ENCODE data around the gene NELFE.

Gene NELFE

DNA sequence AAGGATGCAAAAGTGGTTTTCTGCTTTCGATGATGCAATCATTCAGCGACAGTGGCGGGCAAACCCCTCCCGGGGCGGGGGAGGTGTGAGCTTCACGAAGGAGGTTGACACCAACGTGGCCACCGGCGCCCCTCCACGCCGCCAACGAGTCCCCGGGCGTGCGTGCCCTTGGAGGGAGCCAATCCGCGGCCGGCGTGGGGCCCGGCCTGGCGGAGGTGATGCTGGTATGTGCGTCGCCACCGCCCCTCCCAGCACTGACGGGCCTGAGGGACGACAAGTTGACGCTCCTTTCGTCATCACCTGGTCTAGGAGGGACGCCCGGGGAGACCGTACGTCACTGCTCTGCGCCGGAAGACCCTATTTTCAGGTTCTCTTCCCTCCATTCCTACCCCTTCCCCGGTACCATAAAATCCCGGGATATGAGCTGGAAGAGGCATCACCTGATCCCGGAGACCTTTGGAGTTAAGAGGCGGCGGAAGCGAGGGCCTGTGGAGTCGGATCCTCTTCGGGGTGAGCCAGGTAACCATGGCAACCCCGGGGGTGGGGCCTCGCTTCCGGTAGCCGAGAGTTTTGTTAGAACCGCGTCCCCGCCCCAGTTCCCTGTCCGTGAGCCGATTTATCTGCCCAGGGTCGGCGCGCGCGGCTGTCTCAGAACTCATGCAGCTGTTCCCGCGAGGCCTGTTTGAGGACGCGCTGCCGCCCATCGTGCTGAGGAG is 13.4 kb upstream of the NELFE start, which contains the start of gene DXO:
TSS of gene DXO (minus strand) at position 146 of the 716 bp plus-strand sequence. CDS start 463 bp downstream, outside the sequence.
- peak; percentile 73 for DNase-seq

DNA sequence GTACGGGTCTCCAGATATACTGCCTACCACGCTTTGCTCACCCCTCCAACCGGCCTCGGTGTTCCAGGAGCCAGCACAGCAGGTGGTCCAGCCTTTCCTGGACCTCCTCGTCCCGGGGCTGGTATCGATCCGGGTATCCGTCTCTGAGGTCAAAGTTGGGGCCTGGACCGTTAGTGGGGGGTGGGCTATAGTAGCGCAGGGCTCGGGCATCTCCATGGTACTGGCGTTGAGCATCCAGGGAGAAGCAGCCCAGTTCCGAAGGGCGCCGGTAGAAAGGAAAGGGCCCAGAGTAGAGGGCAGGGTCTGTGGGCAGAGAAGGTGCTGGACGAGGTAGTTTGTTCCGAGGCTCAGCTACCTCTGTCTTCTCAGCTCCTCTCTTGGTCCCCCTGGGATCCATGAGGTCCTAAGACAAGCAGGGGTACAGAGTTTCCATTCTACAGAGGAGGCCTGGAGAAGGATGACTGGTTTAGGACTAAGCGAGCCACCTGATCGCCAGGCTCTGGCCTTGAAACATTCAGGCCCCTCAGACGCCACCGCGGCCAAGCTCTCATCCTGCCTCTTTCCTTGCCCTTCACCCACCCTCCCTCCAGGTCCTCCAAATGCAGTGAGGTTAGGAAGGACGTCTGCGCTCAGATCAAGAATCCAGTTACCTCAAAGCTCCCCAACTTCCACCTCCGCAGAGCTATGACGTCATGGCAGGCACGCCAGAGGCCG is 12.7 kb upstream of the NELFE start:
- DNase-seq = no peak

DNA sequence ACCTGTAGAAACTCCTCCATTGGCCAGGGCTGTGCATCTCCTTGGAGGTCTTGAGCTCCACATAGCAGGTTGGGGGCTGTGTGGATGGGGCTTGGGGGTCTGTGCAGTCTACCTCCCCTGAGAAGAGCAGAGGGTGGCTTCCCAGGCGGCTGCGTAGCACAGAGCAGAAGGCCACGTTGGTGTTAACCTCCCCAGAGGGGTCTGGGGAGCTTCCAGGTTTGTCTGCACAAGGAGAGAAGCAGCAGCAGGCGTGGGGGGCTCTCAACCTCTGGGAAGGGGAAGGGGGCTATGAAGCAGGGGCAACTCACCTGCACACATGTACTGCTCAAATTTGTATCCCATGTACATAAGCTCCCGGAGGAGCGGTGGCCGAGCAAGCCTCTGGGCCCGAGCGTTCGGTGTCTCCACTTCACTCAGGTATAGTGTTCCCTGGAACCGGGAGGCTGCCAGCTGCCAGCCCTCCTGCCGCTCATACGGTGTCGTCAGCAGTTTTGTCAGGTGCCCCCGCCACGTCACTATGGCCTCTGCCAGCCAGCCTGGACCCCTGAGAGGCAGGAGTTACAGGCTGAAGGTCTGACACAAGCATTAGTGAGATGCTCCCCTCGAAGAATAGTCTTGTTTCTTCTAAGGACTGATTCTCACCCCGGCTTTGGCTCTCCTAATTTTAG is 12.0 kb upstream of the NELFE start:
- no peak for DNase-seq

DNA sequence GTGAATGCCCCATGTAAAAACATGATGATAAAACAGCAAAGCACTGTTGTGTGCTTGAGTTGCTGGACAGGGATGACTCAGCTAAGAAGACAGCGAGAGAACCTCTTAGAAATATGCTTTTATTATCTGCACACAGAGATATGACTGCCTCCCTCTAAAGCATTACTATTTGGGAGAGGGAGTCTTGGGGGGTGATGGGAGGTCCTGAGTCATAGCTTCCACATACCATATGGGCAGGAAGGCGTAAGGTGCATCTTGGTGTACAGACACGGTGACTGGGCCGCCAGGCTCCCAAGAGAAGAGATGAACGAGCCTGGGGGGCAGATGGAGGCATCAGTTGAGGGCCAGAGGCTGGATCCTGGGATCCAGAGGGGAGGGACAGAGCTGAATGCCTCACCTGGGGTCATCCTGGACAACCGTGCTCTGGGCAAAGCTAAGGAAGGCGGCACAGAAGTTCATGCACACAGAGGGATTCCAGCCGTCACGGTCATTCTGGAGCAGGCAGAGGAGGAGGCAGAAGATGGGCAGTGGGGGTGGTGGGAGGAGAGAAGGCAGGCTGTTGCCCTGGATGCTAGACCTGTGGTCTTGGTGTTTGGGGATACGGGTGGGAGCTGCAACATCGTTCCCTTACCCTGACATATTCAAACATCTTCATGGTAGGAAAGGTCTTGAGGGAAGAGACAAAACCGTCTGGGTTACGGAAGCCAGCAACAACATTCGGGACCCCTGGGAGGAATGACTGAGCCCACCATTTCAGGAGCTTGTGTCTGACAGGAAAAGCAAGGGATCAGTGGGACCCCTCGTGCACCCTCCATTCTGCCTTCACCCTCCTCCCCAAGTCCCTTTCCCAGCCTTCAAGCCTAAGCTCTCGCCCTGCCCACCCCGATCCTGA is 11.2 kb upstream of the NELFE start:
- DNase-seq = no peak

DNA sequence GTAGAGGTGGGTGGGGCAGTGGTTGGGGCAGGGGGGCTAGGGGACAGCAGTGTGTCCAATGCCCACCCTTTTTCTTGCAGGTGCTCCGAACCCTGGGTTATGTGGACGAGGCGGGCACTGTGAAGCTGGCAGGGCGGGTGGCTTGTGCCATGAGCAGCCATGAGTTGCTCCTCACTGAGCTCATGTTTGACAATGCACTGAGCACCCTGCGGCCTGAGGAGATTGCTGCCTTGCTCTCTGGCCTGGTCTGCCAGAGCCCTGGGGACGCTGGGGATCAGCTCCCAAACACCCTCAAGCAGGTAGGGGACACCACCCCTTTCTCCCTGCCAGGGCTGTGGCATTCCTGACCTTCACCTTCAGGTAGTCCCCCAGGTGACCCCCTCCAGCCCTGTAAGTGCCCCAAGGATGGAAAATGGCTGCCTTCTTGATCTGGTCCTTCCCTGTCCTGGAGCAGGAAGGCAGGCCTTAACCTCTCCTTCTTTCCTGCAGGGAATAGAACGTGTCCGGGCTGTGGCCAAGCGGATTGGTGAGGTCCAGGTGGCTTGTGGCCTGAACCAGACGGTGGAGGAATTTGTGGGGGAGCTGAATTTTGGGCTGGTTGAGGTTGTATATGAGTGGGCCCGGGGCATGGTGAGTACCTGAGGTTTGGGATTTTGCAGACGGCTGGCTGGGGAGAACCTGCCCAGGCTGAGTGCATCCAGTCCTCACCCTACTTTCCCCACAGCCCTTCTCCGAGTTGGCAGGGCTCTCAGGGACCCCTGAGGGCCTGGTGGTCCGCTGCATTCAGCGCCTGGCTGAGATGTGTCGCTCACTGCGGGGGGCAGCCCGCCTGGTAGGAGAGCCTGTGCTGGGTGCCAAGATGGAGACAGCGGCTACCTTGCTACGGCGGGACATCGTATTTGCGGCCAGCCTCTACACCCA is 10.3 kb upstream of the NELFE start:
- no peak for DNase-seq

DNA sequence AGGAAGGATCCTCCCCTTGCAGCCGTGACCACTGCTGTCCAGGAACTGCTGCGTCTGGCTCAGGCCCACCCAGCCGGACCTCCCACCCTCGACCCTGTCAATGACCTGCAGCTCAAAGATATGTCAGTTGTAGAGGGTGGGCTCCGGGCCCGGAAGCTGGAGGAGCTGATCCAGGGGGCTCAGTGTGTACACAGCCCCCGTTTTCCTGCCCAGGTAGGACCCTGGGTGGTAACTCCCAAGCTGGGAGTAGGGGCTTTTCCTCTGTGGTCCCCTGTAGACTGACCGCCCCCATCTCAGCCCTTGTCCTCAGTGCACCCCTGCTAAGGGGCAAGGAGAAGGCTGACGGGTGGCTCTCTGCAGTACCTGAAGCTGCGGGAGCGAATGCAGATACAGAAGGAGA is 9.6 kb upstream of the NELFE start:
- DNase-seq = no peak

DNA sequence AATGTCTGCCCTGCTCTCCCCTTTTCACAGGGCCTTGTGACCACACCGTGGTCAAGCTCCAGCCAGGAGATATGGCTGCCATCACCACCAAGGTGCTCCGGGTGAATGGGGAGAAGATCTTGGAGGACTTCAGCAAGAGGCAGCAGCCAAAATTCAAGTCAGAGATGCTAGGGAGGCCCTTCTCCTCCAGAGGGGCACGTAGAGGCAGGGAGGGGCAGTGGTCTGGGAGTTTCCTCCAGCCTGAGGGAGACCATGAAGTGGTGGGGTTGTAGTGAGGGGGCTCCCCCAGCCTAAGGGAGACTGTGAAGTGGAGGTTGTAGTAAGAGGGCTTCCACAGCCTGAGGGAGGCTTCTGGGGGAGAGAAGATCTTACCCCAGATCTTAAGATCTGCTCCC is 9.2 kb upstream of the NELFE start:
- no peak for DNase-seq

DNA sequence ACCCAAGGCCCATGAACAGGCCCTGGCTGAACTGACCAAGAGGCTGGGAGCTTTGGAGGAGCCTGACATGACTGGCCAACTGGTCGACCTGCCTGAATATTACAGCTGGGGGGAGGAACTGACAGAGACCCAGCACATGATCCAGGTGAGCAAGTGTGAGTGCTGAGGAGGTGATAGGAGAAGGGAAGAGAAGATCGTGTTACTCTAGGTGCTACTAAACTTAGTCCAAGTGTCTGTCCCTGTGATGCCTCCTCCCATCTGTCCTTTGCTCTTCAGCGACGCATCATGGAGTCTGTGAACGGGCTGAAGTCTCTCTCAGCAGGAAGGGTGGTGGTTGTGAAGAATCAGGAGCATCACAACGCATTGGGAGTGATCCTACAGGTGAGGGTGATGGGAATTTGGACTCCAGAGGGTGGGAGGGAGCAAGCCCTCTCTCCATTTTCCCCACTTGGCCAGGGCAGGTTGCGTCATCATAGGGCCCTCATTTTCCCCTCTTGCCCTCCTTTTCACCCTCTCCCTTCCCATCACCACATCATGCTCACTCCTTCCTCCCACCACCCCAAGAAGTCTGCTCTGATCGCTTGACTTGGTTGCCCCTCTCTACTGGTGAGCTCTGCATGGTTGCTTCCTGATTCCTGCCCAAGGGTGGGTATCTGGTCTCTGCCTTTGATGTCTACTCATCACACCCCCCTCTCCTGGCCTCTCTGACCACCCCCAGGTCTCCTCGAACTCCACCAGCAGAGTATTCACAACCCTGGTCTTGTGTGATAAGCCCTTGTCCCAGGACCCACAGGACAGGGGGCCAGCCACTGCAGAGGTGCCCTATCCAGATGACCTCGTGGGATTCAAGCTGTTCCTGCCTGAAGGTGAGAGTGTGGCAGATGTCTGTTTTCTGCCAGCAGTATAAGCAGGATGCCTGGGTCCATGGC is 8.5 kb upstream of the NELFE start:
- no peak for DNase-seq

DNA sequence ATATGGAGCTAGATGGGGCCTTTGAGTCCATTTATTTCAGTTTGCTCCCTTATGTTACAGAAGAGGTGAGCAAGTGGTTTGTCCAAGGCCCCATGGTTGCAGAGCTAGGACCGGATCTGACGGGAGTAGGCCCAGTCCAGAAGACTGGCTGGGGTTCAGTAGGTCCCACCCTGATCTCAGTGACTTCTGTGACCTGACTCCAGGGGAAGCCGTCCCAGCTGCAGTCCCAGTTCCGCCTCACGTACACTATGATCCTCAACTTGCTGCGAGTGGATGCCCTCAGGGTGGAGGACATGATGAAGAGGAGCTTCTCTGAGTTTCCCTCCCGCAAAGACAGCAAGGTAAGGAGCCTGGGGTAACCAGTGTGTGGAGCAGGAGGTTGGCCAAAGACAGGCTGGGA is 7.7 kb upstream of the NELFE start:
- DNase-seq = no peak

DNA sequence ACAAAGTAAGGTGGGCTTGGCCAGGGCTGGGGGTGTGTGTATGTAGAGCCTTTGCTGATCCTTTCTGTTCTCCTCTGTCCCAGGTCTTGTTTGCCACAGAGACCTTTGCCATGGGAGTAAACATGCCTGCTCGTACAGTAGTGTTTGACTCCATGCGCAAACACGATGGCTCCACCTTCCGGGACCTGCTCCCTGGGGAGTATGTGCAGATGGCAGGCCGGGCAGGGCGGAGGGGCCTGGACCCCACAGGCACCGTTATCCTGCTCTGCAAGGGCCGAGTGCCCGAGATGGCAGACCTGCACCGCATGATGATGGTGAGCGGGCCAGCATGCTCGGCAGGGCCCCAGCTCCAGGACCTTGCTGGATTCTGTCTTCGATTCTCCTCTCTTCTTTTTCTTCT is 6.9 kb upstream of the NELFE start:
- DNase-seq = no peak

DNA sequence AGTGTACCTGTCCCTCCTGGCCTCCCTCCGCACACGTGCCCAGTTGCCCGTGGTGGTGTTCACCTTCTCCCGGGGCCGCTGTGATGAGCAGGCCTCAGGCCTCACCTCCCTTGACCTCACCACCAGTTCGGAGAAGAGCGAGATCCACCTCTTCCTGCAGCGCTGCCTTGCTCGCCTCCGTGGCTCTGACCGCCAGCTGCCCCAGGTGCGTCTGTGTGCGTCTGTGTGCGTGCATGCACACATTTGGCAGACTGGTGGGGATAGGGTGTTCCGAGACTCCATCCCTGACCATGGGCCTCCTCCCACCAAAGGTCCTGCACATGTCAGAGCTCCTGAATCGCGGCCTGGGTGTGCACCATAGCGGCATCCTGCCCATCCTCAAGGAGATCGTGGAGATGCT is 5.2 kb upstream of the NELFE start:
- DNase-seq = no peak

DNA sequence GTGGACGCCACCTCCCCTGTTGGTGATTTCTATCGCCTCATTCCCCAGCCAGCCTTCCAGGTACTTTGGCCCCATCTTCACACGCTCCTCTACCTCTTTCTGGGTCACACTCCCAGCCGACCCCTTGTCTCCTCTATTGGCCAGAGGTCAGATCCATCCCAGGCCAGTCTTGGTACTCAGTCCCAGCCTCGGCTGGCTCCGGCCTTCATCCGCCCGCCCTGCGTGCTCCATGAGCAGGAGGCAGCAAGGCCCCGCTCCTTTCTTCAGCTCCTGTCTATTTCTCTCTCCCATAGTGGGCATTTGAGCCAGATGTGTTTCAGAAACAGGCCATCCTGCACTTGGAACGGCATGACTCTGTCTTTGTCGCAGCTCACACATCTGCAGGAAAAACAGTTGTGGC is 2.8 kb upstream of the NELFE start:
- no peak for DNase-seq

DNA sequence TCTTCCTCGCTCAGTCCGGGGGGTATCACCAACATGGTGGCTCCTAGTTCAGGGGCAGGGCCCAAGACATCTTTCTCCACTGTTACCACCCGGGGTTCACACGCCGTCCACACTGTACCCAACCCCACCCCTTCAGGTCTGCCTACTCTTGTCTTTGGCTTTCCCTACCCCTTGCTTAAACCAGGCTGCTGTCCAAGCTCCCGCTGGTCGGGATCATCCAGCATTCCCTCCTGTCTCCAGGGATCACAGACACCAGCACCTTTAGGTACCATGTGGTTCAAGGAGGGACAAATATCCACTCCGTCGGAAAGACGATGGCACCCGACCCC is 395 bp downstream of the NELFE start:
- DNase-seq = no peak

DNA sequence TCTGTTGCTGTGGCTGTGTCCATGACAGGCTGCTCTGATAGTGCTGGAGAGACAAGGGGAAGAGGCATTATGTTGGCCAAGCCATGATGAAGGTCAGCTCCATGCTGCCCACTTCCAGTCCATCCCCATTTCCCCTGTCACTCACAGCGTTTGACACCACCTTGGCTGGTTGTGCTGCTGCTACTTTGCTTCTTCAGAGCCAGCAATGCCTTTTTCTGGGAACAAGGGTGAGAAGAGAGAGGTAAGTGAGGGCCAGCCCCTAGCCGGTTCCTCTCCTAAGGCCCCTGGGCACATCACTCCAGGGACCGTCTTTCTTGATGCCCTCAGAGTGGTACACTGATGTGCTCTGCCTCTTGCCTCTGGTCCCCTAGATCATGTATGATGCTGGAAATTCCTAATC is 2.0 kb downstream of the NELFE start:
- no peak for DNase-seq

DNA sequence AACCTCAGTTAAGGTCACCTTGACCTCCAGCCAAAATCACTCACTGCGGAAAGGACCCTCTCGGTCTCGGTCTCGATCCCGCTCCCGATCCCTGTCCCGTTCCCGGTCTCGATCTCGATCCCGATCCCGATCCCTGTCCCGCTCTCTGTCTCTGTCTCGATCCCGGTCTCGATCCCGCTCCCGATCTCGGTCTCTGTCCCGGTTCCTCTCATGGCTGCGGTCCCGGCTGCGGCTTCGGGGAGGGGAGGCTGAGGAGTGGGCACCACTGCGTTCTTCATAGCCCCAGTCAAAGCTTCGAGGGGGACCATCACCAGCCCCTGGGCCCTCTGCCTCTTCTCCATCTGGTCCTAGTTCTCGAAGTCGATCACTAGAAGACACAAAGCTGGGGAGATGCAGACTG is 4.3 kb downstream of the NELFE start:
- no peak for DNase-seq

DNA sequence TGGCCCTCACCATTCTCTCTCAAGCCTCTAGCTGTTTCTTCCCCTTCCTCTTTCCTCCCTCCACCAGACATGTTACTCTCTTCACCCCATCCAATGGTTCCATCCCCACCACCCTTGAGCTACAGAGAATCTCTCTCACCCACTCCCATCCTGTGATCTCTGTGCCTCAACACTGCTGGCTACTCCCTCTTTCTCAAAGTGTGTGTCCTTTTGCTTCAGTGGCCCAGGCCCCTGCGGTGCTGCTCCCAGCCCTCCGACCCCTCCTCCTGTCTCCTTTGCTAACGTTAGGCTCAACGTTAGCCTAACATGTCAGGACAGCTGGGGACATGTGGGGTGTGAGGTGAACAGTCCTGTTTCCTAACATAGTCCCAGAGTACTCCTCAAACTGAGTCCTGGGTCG is 5.9 kb downstream of the NELFE start:
- DNase-seq = no peak

DNA sequence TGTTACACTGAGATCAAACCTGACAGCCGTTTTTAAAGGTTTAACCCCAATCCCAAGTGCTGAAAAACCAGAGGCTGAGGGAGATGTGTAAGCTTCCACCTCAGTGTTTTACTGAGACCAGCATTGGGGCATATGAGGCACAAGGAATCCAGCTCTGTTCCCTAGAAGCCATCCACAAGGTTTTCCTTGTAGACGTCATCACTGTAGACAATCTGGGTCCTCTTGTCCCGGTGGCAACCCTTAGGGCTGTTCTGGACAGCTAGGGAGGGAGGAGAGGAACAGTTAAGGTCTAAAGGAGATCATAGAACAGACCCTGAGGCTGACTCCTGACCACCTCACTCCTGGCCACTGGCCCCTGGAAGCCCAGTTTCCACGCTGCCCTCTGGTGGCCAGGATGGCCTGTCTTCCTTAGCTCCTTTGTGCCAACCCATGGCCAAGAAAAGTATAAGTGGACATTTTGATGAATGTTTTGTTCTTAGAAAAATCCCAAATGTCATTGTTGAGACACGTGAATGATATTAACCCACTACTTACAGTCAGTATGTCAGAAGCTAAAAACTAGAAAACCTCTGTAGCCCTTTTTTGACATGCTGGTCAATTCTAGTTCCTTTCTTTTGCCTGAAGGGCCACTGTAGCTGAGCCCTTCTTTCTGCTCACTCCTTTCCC is 6.5 kb downstream of the NELFE start:
- no peak for DNase-seq

DNA sequence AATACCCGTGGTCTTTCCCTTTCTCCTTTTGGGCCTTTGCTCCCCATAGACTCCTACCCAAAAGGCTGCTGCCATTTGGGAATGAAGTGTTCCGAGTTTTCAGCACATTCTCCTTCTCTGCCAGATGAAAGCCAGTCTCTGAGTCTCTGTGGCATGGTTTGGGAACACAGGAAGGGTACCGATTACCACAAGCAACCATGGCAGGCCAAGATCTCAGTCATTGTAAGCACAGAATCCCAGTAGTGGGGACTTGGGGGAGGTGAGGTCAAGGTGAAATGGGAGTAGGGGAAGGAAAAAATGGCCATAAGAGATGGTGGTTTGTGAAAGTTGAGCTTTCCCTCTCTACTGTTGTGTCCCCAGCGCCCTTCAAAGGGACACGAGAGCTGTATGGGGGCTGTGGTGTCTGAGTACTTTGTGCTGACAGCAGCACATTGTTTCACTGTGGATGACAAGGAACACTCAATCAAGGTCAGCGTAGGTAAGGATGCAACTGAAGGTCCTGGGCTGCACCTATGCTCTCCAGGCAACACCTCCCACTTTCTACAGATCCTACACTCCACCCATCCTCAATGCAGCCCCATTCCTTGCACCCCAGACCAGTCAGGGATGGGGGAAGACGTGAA is 8.7 kb downstream of the NELFE start:
- DNase-seq = no peak

DNA sequence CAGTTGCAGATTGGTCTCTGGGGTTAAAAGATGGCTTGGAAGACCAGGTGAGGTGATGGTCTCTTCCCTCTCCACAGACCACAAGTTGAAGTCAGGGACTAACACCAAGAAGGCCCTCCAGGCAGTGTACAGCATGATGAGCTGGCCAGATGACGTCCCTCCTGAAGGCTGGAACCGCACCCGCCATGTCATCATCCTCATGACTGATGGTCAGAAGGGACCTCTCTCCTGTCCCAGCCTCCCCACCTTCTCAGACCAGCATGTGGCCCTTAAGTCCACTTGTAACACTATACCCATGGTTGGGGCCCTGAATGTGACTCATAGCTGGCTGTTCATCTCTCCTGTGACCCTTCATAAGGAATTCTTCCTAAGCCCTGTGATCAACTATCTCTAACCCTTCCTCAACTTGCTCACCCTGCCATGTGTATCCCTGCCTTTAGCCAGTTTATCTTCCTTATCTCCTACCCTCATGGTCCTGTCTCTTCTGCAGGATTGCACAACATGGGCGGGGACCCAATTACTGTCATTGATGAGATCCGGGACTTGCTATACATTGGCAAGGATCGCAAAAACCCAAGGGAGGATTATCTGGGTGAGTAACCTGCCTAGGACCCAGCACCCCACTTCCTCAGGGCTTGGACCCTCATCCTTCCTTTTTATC is 9.9 kb downstream of the NELFE start:
- DNase-seq = no peak

Measured in NCI-H1417 treated with DMSO at 0.1 percent for 48 hours (cell line).